Retinal pigment epithelial cell (primary cell): ENCODE data around the gene PON3.
"Not testable (repeated sequence)": the region's sequence is repeated elsewhere in the genome, so short reads cannot be mapped to it uniquely, and the experiment has no call there.

ENCODE experiments used
- DNase-seq: peaks from one replicate; pipeline ENCODE4 v3.0.0-alpha.2; 2010; ENCODE audit warnings: low read depth
- H3K4me3 ChIP-seq: 2 replicates; pipeline ENCODE4 v1.5.1; 2011; ENCODE audit warnings: mild to moderate bottlenecking, low read length, control low read depth, moderate library complexity
- TF ChIP-seq, protein P1 (sequence below): conservative IDR thresholded peaks from 2 replicates; pipeline ENCODE4 v1.5.1; 2011; ENCODE audit warnings: low read depth, low read length, control low read depth, inconsistent platforms

Gene PON3

GRCh38 chr7:95398155-95398940 lies 2.2 kb upstream of the PON3 start:
- DNase-seq, result no peak
- TF ChIP-seq, protein P1, sequence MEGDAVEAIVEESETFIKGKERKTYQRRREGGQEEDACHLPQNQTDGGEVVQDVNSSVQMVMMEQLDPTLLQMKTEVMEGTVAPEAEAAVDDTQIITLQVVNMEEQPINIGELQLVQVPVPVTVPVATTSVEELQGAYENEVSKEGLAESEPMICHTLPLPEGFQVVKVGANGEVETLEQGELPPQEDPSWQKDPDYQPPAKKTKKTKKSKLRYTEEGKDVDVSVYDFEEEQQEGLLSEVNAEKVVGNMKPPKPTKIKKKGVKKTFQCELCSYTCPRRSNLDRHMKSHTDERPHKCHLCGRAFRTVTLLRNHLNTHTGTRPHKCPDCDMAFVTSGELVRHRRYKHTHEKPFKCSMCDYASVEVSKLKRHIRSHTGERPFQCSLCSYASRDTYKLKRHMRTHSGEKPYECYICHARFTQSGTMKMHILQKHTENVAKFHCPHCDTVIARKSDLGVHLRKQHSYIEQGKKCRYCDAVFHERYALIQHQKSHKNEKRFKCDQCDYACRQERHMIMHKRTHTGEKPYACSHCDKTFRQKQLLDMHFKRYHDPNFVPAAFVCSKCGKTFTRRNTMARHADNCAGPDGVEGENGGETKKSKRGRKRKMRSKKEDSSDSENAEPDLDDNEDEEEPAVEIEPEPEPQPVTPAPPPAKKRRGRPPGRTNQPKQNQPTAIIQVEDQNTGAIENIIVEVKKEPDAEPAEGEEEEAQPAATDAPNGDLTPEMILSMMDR, result no peak
- H3K4me3 ChIP-seq, result no peak overlapping the region

GRCh38 chr7:95397381-95397780 lies 1.2 kb upstream of the PON3 start:
- H3K4me3 ChIP-seq, result no peak overlapping the region
- TF ChIP-seq, protein P1, result no peak
- DNase-seq, result no peak

- DNase-seq, result no peak
- TF ChIP-seq, protein P1, result no peak
- H3K4me3 ChIP-seq, result no peak overlapping the region
These were observed 430 bp downstream of the PON3 start for GRCh38 chr7:95395755-95396135.

DNA sequence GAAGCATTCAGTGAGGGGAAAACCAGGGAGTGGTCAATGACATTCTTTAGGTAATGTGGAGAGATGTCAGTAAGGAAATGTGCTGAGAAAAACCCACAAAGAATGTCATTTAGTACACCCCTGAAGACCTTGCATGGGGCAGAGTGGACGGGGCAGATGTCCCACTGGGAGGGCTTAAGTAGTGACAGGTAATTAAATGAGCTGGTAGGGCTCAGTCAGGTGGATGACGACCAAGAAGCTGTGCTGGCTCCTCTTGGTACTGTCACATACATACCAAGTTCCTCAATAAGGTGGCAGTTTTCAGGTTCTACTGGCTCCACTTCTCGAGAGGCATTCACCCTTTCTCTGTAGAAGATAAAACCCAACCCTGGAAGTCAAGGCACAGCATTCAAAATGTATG lies 1.8 kb downstream of the PON3 start:
- H3K4me3 ChIP-seq, result no peak overlapping the region
- no peak for DNase-seq
- TF ChIP-seq, protein P1, result no peak

GRCh38 chr7:95391761-95392160 lies 4.4 kb downstream of the PON3 start:
- no peak for DNase-seq
- TF ChIP-seq, protein P1, result no peak
- H3K4me3 ChIP-seq, result no peak overlapping the region

GRCh38 chr7:95389516-95389915 lies 6.7 kb downstream of the PON3 start:
- no peak for DNase-seq
- TF ChIP-seq, protein P1, result no peak
- no peak overlapping the region for H3K4me3 ChIP-seq

DNA sequence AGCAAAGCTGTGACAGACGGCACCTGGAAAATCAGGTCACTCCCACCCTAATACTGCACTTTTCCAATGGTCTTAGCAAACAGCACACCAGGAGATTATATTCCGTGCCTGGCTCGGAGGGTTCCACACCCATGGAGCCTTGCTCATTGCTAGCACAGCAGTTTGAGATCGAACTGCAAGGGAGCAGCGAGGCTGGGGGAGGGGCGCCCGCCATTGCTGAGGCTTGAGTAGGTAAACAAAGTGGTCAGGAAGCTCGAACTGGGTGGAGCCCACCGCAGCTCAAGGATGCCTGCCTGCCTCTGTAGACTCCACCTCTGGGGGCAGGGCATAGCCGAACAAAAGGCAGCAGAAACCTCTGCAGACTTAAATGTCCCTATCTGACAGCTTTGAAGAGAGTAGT lies 16.7 kb downstream of the PON3 start:
- H3K4me3 ChIP-seq, DNase-seq: not testable (repeated sequence)
